ENCODE results near the gene ACSF2.

Gene ACSF2

DNA sequence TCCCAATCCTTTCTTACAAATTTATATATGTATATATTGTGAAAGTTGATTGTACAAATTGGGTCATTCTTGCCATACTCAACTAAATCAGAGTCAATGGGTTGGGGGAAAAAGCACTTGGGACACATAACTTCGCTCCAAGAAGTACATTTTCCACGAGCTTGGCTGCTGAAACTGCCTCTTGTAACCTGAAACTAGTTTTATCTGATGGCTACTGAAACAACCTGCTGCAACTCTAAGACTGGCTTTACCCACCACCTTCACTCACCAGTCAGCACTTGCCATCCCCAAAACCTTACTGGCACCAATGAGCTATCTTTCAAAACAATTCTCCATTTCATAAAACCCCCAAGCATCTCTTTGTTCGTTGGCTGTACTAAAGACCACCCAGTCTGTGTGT is 67.7 kb downstream of the ACSF2 start:
- Histone ChIP-seq H4K20me1 (ENCODE audit: insufficient read depth, low read length) (no peaks in the 10 kb centered on the region), H3K79me2 (ENCODE audit: low read length) (no peaks in the 10 kb centered on the region), H3K27ac (ENCODE audit: low read length) (no peak overlapping the region), H3K4me3 (ENCODE audit: low read length) (no peak overlapping the region), H3K9me3 (replicated peaks; ENCODE audit: insufficient read depth, low read length) (no peaks in the 10 kb centered on the region), H3F3A (ENCODE audit: insufficient read depth, low read length) (no peaks in the 10 kb centered on the region), H3K9me2 (replicated peaks; ENCODE audit: insufficient read depth, low read length) (no peaks in the 10 kb centered on the region), H3K4me1 (ENCODE audit: low read length) (no peaks in the 10 kb centered on the region), H3K27me3 (replicated peaks; ENCODE audit: insufficient read depth, low read length) (no peaks in the 10 kb centered on the region), H3K36me3 (replicated peaks; ENCODE audit: insufficient read depth, low read length) (no peaks in the 10 kb centered on the region), H3K4me2 (ENCODE audit: low read depth, low read length) (0 out of 2 replicates have a peak overlapping the region, but pooled peaks have one; percentile 6), H2AFZ (ENCODE audit: low read length) (peak overlapping the region; percentile 52; the same call in 1 of the 2 replicates), H3K9ac (ENCODE audit: low read length) (no peak overlapping the region)
- peak; percentile 23 for DNase-seq
- TF ChIP-seq, protein P1, sequence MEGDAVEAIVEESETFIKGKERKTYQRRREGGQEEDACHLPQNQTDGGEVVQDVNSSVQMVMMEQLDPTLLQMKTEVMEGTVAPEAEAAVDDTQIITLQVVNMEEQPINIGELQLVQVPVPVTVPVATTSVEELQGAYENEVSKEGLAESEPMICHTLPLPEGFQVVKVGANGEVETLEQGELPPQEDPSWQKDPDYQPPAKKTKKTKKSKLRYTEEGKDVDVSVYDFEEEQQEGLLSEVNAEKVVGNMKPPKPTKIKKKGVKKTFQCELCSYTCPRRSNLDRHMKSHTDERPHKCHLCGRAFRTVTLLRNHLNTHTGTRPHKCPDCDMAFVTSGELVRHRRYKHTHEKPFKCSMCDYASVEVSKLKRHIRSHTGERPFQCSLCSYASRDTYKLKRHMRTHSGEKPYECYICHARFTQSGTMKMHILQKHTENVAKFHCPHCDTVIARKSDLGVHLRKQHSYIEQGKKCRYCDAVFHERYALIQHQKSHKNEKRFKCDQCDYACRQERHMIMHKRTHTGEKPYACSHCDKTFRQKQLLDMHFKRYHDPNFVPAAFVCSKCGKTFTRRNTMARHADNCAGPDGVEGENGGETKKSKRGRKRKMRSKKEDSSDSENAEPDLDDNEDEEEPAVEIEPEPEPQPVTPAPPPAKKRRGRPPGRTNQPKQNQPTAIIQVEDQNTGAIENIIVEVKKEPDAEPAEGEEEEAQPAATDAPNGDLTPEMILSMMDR (IDR thresholded peaks at IDR 0.05; ENCODE audit: low read length): no peak
- TF ChIP-seq EZH2phosphoT487 (IDR thresholded peaks at IDR 0.05; ENCODE audit: low read length) (no peak), EZH2 (optimal IDR thresholded peaks at IDR 0.05; ENCODE audit: low read depth, low read length) (no peak)

DNA sequence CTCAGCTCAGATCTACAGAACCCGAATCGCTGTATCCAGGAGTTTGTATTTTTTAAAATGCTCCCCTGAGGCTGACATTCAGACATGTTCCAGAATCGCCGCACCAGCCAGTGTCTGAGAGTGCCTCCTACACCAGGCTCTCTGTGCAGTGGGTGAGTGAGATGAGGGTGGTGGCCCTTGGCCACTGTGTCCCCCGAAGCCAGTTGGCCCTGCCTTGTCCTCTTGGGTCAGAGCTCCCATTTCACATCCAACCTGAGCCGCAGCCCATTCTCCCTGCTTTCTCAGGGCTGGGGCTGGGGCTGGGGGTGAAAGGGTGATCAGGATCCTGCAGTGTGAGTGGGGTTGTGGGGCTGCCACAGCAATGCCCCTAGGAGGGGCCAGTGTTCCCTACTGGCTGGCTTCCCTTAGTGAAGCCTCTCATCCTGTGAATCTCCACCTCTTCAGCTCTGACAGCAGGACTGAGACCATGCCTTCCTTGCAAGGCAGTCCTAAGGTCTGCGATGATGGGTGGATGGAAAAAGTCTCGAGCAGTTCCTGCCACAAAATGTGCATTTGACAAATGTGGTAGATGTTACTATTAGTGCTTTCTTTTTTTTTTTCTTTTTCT is 69.3 kb downstream of the ACSF2 start:
- H3F3A ChIP-seq (ENCODE audit: insufficient read depth, low read length): no peaks in the 10 kb centered on the region
- DNase-seq: no peak
- H3K4me2 ChIP-seq (ENCODE audit: low read depth, low read length): no peak overlapping the region
- H4K20me1 ChIP-seq (ENCODE audit: insufficient read depth, low read length): no peaks in the 10 kb centered on the region
- no peak overlapping the region for H2AFZ ChIP-seq (ENCODE audit: low read length)
- no peaks in the 10 kb centered on the region for H3K9me2 ChIP-seq (replicated peaks; ENCODE audit: insufficient read depth, low read length)
- TF ChIP-seq, protein P1 (IDR thresholded peaks at IDR 0.05; ENCODE audit: low read length): no peak
- TF ChIP-seq EZH2phosphoT487 (IDR thresholded peaks at IDR 0.05; ENCODE audit: low read length) (no peak), EZH2 (optimal IDR thresholded peaks at IDR 0.05; ENCODE audit: low read depth, low read length) (no peak)
- no peaks in the 10 kb centered on the region for H3K9me3 ChIP-seq (replicated peaks; ENCODE audit: insufficient read depth, low read length)
- no peaks in the 10 kb centered on the region for H3K4me1 ChIP-seq (ENCODE audit: low read length)
- no peaks in the 10 kb centered on the region for H3K27me3 ChIP-seq (replicated peaks; ENCODE audit: insufficient read depth, low read length)
- no peak overlapping the region for H3K9ac ChIP-seq (ENCODE audit: low read length)
- no peaks in the 10 kb centered on the region for H3K79me2 ChIP-seq (ENCODE audit: low read length)
- no peak overlapping the region for H3K4me3 ChIP-seq (ENCODE audit: low read length)
- H3K27ac ChIP-seq (ENCODE audit: low read length): no peak overlapping the region
- H3K36me3 ChIP-seq (replicated peaks; ENCODE audit: insufficient read depth, low read length): no peaks in the 10 kb centered on the region

DNA sequence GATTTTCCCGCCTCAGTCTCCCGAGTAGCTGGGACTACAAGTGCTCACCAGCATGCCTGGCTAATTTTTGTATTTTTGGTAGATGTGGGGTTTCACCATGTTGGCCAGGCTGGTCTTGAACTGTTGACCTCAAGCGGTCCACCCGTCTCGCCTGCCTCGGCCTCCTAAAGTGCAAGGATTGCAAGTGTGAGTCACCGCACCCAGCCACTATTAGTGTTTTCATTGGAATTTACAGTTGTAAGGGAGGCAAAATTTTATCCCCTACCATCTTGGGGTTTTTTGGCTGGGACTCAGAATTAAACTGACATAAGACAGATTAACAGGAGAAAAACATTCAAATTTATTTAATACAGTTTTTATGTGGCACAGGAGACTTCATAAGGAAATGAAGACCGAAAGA is 69.9 kb downstream of the ACSF2 start:
- no peak overlapping the region for H2AFZ ChIP-seq (ENCODE audit: low read length)
- no peak for TF ChIP-seq EZH2 (optimal IDR thresholded peaks at IDR 0.05; ENCODE audit: low read depth, low read length)
- TF ChIP-seq, protein P1 (IDR thresholded peaks at IDR 0.05; ENCODE audit: low read length): no peak
- no peak for TF ChIP-seq EZH2phosphoT487 (IDR thresholded peaks at IDR 0.05; ENCODE audit: low read length)
- H3K27ac ChIP-seq (ENCODE audit: low read length): no peak overlapping the region

More for the DNA sequence above, 69.9 kb downstream of the ACSF2 start:
- DNase-seq: no peak
- H3K4me1 ChIP-seq (ENCODE audit: low read length): no peaks in the 10 kb centered on the region
- no peaks in the 10 kb centered on the region for H3K27me3 ChIP-seq (replicated peaks; ENCODE audit: insufficient read depth, low read length)
- no peak overlapping the region for H3K4me2 ChIP-seq (ENCODE audit: low read depth, low read length)
- H4K20me1 ChIP-seq (ENCODE audit: insufficient read depth, low read length): no peaks in the 10 kb centered on the region
- no peaks in the 10 kb centered on the region for H3K36me3 ChIP-seq (replicated peaks; ENCODE audit: insufficient read depth, low read length)
- H3F3A ChIP-seq (ENCODE audit: insufficient read depth, low read length): no peaks in the 10 kb centered on the region
- H3K79me2 ChIP-seq (ENCODE audit: low read length): no peaks in the 10 kb centered on the region
- no peak overlapping the region for H3K9ac ChIP-seq (ENCODE audit: low read length)
- no peaks in the 10 kb centered on the region for H3K9me2 ChIP-seq (replicated peaks; ENCODE audit: insufficient read depth, low read length)
- H3K4me3 ChIP-seq (ENCODE audit: low read length): no peak overlapping the region
- H3K9me3 ChIP-seq (replicated peaks; ENCODE audit: insufficient read depth, low read length): no peaks in the 10 kb centered on the region
